Measurements from ENCODE around the gene RBM33.

- TF ChIP-seq CTCF (conservative IDR thresholded peaks at IDR 0.05; ENCODE audit: low read depth, low read length), result no peak
- no peak for TF ChIP-seq EZH2 (IDR thresholded peaks at IDR 0.05; ENCODE audit: borderline replicate concordance, low read depth, low read length, poor library complexity, severe bottlenecking)
Measured at GRCh38 chr7:155652156-155653114, 8.0 kb downstream of the RBM33 start.
